H1 (cell line): ENCODE results near the gene PRR5L. TPM values are rescaled to one million over a fixed set of nuclear protein-coding genes. Genes with fewer than 3 reads are reported as not detected.

Source experiments
- CTCF ChIA-PET: fragments of 300-600 bp; sonication (Branson Sonifier 250); formaldehyde crosslinking; loops from one replicate; lab custom pipeline; 2021; ENCODE audit not compliant: partially characterized antibody; lab: Charles Lee
- POLR2A ChIA-PET: fragments of 300-600 bp; sonication (Branson Sonifier 250); formaldehyde crosslinking; loops from one replicate; lab custom pipeline; 2021; ENCODE audit warnings: inconsistent platforms; ENCODE audit not compliant: partially characterized antibody; lab: Charles Lee
- DNase-seq, 2 experiments: peaks; one replicate each; pipeline versions ENCODE4 v3.0.0 to v3.0.0-alpha.2; 2010 to 2022; ENCODE audit warnings: low spot score in 2 of 2, low read depth in 1 of 2, mixed read lengths in 1 of 2
- FAIRE-seq: peaks from 2 replicates; lab custom pipeline; 2011; peaks lifted over from hg19 to GRCh38; lab: Jason Lieb, UNC
- H2AFZ ChIP-seq: 2 replicates; pipeline ENCODE4 v1.8.1; 2012; ENCODE audit warnings: low read length, inconsistent platforms
- H2AK5ac ChIP-seq: 2 replicates; pipeline ENCODE4 v1.6.1; 2013; ENCODE audit warnings: low read depth, low read length
- H2BK120ac ChIP-seq: replicated peaks from 2 replicates; pipeline ENCODE3; 2013; ENCODE audit warnings: low read depth, low read length, inconsistent platforms
- H2BK12ac ChIP-seq: 2 replicates; pipeline ENCODE4 v1.6.1; 2013; ENCODE audit warnings: low read depth, low read length
- H2BK15ac ChIP-seq: 2 replicates; pipeline ENCODE4 v1.6.1; 2013; ENCODE audit warnings: low read length
- H2BK20ac ChIP-seq: 2 replicates; pipeline ENCODE4 v1.6.1; 2013; ENCODE audit warnings: low read length
- H2BK5ac ChIP-seq: 2 replicates; pipeline ENCODE4 v1.6.1; 2013; ENCODE audit warnings: low read depth, low read length
- H3K14ac ChIP-seq: 2 replicates; pipeline ENCODE4 v1.6.1; 2013; ENCODE audit warnings: inconsistent platforms; ENCODE audit not compliant: insufficient read length
- H3K18ac ChIP-seq: 2 replicates; pipeline ENCODE4 v1.6.1; 2013; ENCODE audit warnings: low read length; ENCODE audit errors: extremely low read depth
- H3K23ac ChIP-seq: 2 replicates; pipeline ENCODE4 v1.6.1; 2013; ENCODE audit warnings: inconsistent platforms; ENCODE audit not compliant: insufficient read length
- H3K23me2 ChIP-seq: 2 replicates; pipeline ENCODE4 v1.6.1; 2013; ENCODE audit warnings: low read depth, low read length
- H3K27ac ChIP-seq: 2 replicates; pipeline ENCODE4 v1.6.1; 2011; ENCODE audit warnings: low read depth, low read length, inconsistent platforms
- H3K27me3 ChIP-seq, 4 experiments: replicated peaks in 1 of 4; 1 replicate in 1 of 4; 2 replicates in 3 of 4; pipeline versions ENCODE4 v1.6.1 to v1.8.1; 2011 to 2013; ENCODE audit warnings: low read length in 3 of 4, mild to moderate bottlenecking in 3 of 4, inconsistent platforms in 2 of 4, mixed read lengths in 2 of 4, moderate library complexity in 1 of 4; ENCODE audit not compliant: control insufficient read depth in 3 of 4, insufficient read depth in 3 of 4; ENCODE audit errors: extremely low read depth in 1 of 4
- H3K36me3 ChIP-seq, 4 experiments: 2 replicates each; pipeline versions ENCODE4 v1.6.1 to v1.8.1; 2011 to 2013; ENCODE audit warnings: mild to moderate bottlenecking in 4 of 4, low read length in 3 of 4, moderate library complexity in 2 of 4, control low read depth in 1 of 4, inconsistent platforms in 1 of 4; ENCODE audit not compliant: insufficient read depth in 4 of 4, control insufficient read depth in 2 of 4
- H3K4ac ChIP-seq: replicated peaks from 2 replicates; pipeline ENCODE3; 2013; ENCODE audit warnings: low read length, low read depth, mixed read lengths, inconsistent platforms; ENCODE audit not compliant: insufficient read length
- H3K4me1 ChIP-seq, 4 experiments: replicated peaks in 1 of 4; 1 replicate in 1 of 4; 2 replicates in 3 of 4; pipeline versions ENCODE4 v1.6.1 to v1.8.1; 2011 to 2013; ENCODE audit warnings: low read length in 3 of 4, inconsistent platforms in 2 of 4, mixed read lengths in 1 of 4; ENCODE audit not compliant: insufficient read depth in 4 of 4, control insufficient read depth in 3 of 4
- H3K4me2 ChIP-seq, 2 experiments: 2 replicates each; pipeline versions ENCODE4 v1.6.1 to v1.8.1; 2011 to 2013; ENCODE audit warnings: low read depth in 2 of 2, low read length in 2 of 2, control low read depth in 1 of 2, inconsistent platforms in 1 of 2, mild to moderate bottlenecking in 1 of 2; ENCODE audit not compliant: insufficient read depth in 1 of 2
- H3K4me3 ChIP-seq, 4 experiments: fragments of 200-600, 300-600 bp in 1 of 4; sonication (generic), shearing (Covaris generic), sonication (Bioruptor Twin) in 1 of 4; 2 replicates each; pipeline versions ENCODE4 v1.5.1 to v1.8.1; 2011 to 2016; ENCODE audit warnings: low read length in 4 of 4, low read depth in 3 of 4, control low read depth in 2 of 4, inconsistent platforms in 2 of 4, mild to moderate bottlenecking in 2 of 4, mixed read lengths in 1 of 4, moderate library complexity in 1 of 4; ENCODE audit not compliant: insufficient read depth in 2 of 4; ENCODE audit errors: extremely low read depth in 1 of 4
- H3K56ac ChIP-seq: replicated peaks from 2 replicates; pipeline ENCODE3; 2013; ENCODE audit warnings: low read depth, mild to moderate bottlenecking, mixed read lengths, low read length, inconsistent platforms; ENCODE audit not compliant: insufficient read length
- H3K79me1 ChIP-seq: 2 replicates; pipeline ENCODE4 v1.6.1; 2013; ENCODE audit warnings: low read depth, low read length, control low read depth
- H3K79me2 ChIP-seq, 2 experiments: 2 replicates each; pipeline versions ENCODE4 v1.6.1 to v1.8.1; 2012 to 2013; ENCODE audit warnings: low read length in 2 of 2, mild to moderate bottlenecking in 2 of 2, inconsistent platforms in 1 of 2; ENCODE audit not compliant: insufficient read depth in 2 of 2, control insufficient read depth in 1 of 2
- H3K9ac ChIP-seq, 4 experiments: replicated peaks in 1 of 4; 1 replicate in 1 of 4; 2 replicates in 3 of 4; pipeline versions ENCODE4 v1.6.1 to v1.8.1; 2011 to 2013; ENCODE audit warnings: low read depth in 3 of 4, low read length in 3 of 4, control low read depth in 2 of 4, mild to moderate bottlenecking in 2 of 4, moderate library complexity in 2 of 4, inconsistent platforms in 1 of 4; ENCODE audit errors: extremely low read depth in 1 of 4
- H3K9me3 ChIP-seq, 2 experiments: 2 replicates each; pipeline versions ENCODE4 v1.6.1 to v1.8.1; 2012 to 2013; ENCODE audit warnings: mild to moderate bottlenecking in 2 of 2, moderate library complexity in 2 of 2, control low read depth in 1 of 2, inconsistent platforms in 1 of 2, low read depth in 1 of 2, low read length in 1 of 2, mixed read lengths in 1 of 2; ENCODE audit not compliant: insufficient read depth in 2 of 2
- H4K20me1 ChIP-seq, 2 experiments: replicated peaks in 1 of 2; 2 replicates each; pipeline versions ENCODE3 to v1.8.1; 2011 to 2013; ENCODE audit warnings: inconsistent platforms in 2 of 2, low read length in 2 of 2, mild to moderate bottlenecking in 1 of 2; ENCODE audit not compliant: insufficient read depth in 2 of 2, control insufficient read depth in 1 of 2
- H4K5ac ChIP-seq: 2 replicates; pipeline ENCODE4 v1.6.1; 2013; ENCODE audit warnings: low read length, low read depth, mixed read lengths, inconsistent platforms; ENCODE audit not compliant: insufficient read length
- H4K8ac ChIP-seq: 2 replicates; pipeline ENCODE4 v1.8.0; 2013; ENCODE audit warnings: mild to moderate bottlenecking, moderate library complexity, low read length, inconsistent platforms; ENCODE audit not compliant: insufficient read depth; ENCODE audit errors: extremely low read depth
- H4K91ac ChIP-seq: replicated peaks from 2 replicates; pipeline ENCODE3; 2013; ENCODE audit warnings: low read length, mixed read lengths, inconsistent platforms; ENCODE audit not compliant: insufficient read length
- CBX5 ChIP-seq: fragments of 300-800, 300-1000 bp; sonication (generic); IDR thresholded peaks from 2 replicates; pipeline ENCODE4 v1.7.1; 2016; ENCODE audit warnings: antibody characterized with exemption, low read length, low read depth
- NANOG ChIP-seq: IDR thresholded peaks from 2 replicates; pipeline ENCODE4 v1.6.1; 2011; ENCODE audit warnings: low read length, low read depth, mild to moderate bottlenecking, inconsistent platforms; ENCODE audit not compliant: insufficient read depth, poor library complexity, severe bottlenecking
- TAF7 ChIP-seq: optimal IDR thresholded peaks from 2 replicates; pipeline ENCODE3; 2011; ENCODE audit warnings: low read depth, mild to moderate bottlenecking, inconsistent platforms, low read length, moderate library complexity, borderline replicate concordance
- WGBS, 2 experiments: shearing (Covaris generic) in 1 of 2; methylation state at CpG; one replicate each; pipeline versions ENCODE4 v1.1.6 to v1.1.7; 2013 to 2015; ENCODE audit warnings: low lambda C conversion rate in 2 of 2, mixed read lengths in 2 of 2, inconsistent platforms in 1 of 2, low coverage in 1 of 2, missing lambda C conversion rate in 1 of 2; ENCODE audit not compliant: insufficient replicate concordance in 2 of 2, insufficient coverage in 1 of 2, insufficient read length in 1 of 2; ENCODE audit errors: extremely low coverage in 1 of 2, missing lambda C conversion rate in 1 of 2; 5-methylcytosine and 5-hydroxymethylcytosine counted together
- polyA plus RNA-seq, 7 experiments: library from polyadenylated mRNA; depleted of rRNA in 3 of 7; stranded (reverse) in 5 of 7; unstranded in 2 of 7; fragments of >200 nt in 5 of 7; fragments of 200-250 nt in 2 of 7; gene quantifications; 1 replicate in 5 of 7; 2 replicates in 1 of 7; 4 replicates in 1 of 7; pipeline versions ENCODE4 v1.2.1 to v1.2.3, GENCODE V29; 2011 to 2013; ENCODE audit warnings: missing spikeins in 2 of 7, mixed read lengths in 2 of 7
- total RNA-seq: library from RNA; stranded (reverse); fragmentation: NEBNext Ultra II Directional; extraction: Animal tissue kit (Norgen Biotek cat#: 25700); gene quantifications from 2 replicates; pipeline ENCODE4 v1.2.1, GENCODE V29; 2021

PRR5L gene
- total and polyA plus RNA-seq, 2 of the 8 experiments (the other 6 are each of a cell fraction or from before 2014, with no cell fraction given), result 6.6 to 10.1 TPM

DNA sequence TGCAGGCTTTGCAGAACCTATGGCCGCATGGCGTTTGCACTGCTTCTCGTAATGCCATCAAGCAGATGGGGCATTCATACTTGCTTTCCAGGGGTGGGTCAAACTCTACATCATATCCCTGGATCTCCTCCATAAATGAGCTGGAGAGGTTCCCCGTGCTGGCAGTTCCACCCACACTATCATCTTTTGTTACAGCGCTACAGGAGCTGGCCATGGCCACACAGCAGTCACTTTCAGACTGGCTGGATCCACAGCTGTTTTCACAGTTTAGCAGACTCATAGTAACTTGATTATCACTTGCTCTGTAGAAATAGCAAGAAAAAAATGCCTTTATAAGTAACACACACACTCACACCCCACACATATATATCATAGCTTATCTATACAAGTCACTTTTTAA lies 205.1 kb downstream of the PRR5L start:
- no peak for FAIRE-seq

More for the DNA sequence above, 205.1 kb downstream of the PRR5L start:
- no peak overlapping the region for H2AFZ ChIP-seq
- no peaks in the 10 kb centered on the region for H3K23me2 ChIP-seq
- H3K23ac ChIP-seq, result no peak overlapping the region
- H3K56ac ChIP-seq, result no peak overlapping the region
- H3K4me3 ChIP-seq, result no peak overlapping the region
- no peak overlapping the region for H2BK20ac ChIP-seq
- H2BK12ac ChIP-seq, result no peak overlapping the region
- no peak overlapping the region for H2BK15ac ChIP-seq
- no peak overlapping the region for H2BK5ac ChIP-seq
- no peak overlapping the region for H2BK120ac ChIP-seq
- no peak overlapping the region for H4K5ac ChIP-seq
- H2AK5ac ChIP-seq, result no peak overlapping the region
- 85% methylated on average over 5 of the region's 5 CpGs; no CpG with 5 or more reads in 1 of the 2 experiments for WGBS, 2 experiments
- no peaks in the 10 kb centered on the region for H3K79me1 ChIP-seq
- no peak for TF ChIP-seq TAF7
- TF ChIP-seq CBX5, result no peak
- TF ChIP-seq NANOG, result no peak
- H3K27ac ChIP-seq, result no peak overlapping the region
- peaks cover 0 to 17% (median 0%) of the 10 kb centered on the region in 4 experiments; a peak in 4 of 8 replicates for H3K36me3 ChIP-seq
- H3K14ac ChIP-seq, result no peak overlapping the region
- no peaks in the 10 kb centered on the region for H3K9me3 ChIP-seq
- H4K8ac ChIP-seq, result no peak overlapping the region
- H4K91ac ChIP-seq, result no peak overlapping the region
- peaks cover 0 to 6% of the 10 kb centered on the region in 2 experiments for H4K20me1 ChIP-seq
- DNase-seq, result no peak
- H3K18ac ChIP-seq, result no peak overlapping the region
- H3K9ac ChIP-seq, result no peak overlapping the region
- H3K4me1 ChIP-seq, result no peaks in the 10 kb centered on the region
- H3K27me3 ChIP-seq, result no peaks in the 10 kb centered on the region
- no peak overlapping the region for H3K4ac ChIP-seq
- POLR2A ChIA-PET, result no interaction called here
- H3K79me2 ChIP-seq, result no peaks in the 10 kb centered on the region
- no peak overlapping the region for H3K4me2 ChIP-seq
- CTCF ChIA-PET, result interaction anchor here (2.1 to 3.3 kb wide), 3 partner anchors 8 to 23 kb away, joined by 8 to 38 read pairs (median 8); partner anchors contain the start of gene TRAF6
